Measurements from ENCODE around the gene CLCA2.

- TF ChIP-seq CTCF (conservative IDR thresholded peaks at IDR 0.05; ENCODE audit: low read depth, low read length) (no peak), EZH2 (IDR thresholded peaks at IDR 0.05; ENCODE audit: borderline replicate concordance, low read depth, low read length, poor library complexity, severe bottlenecking) (no peak)
Observed at GRCh38 chr1:86472767-86473166, 48.8 kb downstream of the CLCA2 start.

Measured in A673 (cell line).